HAP-1 (cell line): ENCODE data around the gene CNTNAP3.
"Not testable (repeated sequence)": the region's sequence is repeated elsewhere in the genome, so short reads cannot be mapped to it uniquely, and the experiment has no call there.

Source experiments
- DNase-seq, 2 experiments: peaks; one replicate each; pipeline ENCODE4 v3.0.0-alpha.2; 2016 to 2020; ENCODE audit warnings: low spot score in 2 of 2
- H3K27me3 ChIP-seq: fragments of 250-450 bp; sonication (Bioruptor Pico); 2 replicates; pipeline ENCODE4 v1.5.1; 2020; ENCODE audit warnings: low read depth, mild to moderate bottlenecking, moderate library complexity
- H3K36me3 ChIP-seq: fragments of 250-450 bp; sonication (Bioruptor Pico); replicated peaks from 2 replicates; pipeline ENCODE4 v1.5.1; 2020; ENCODE audit warnings: mild to moderate bottlenecking
- H3K4me1 ChIP-seq: fragments of 250-450 bp; sonication (Bioruptor Pico); 2 replicates; pipeline ENCODE4 v1.5.1; 2020; ENCODE audit warnings: mild to moderate bottlenecking
- H3K4me3 ChIP-seq: fragments of 250-450 bp; sonication (Bioruptor Pico); 2 replicates; pipeline ENCODE4 v1.5.1; 2020; ENCODE audit warnings: mild to moderate bottlenecking, moderate library complexity
- H3K9me3 ChIP-seq: fragments of 250-450 bp; sonication (Bioruptor Pico); 2 replicates; pipeline ENCODE4 v1.5.1; 2020; ENCODE audit warnings: mild to moderate bottlenecking, moderate library complexity
- in situ Hi-C: fragments of 300-500 bp; cut with MboI; formaldehyde crosslinking; loops from 3 replicates; pipeline ENCODE4 v1.14.3; 2020; ENCODE audit warnings: low sequenced_read_pairs, inconsistent platforms, mixed read lengths

Gene CNTNAP3

GRCh38 chr9:39111746-39112145 is 176.2 kb downstream of the CNTNAP3 start:
- H3K4me1 ChIP-seq, H3K27me3 ChIP-seq, H3K36me3 ChIP-seq, H3K9me3 ChIP-seq, in situ Hi-C loops, DNase-seq, H3K4me3 ChIP-seq: not testable (repeated sequence)

DNA sequence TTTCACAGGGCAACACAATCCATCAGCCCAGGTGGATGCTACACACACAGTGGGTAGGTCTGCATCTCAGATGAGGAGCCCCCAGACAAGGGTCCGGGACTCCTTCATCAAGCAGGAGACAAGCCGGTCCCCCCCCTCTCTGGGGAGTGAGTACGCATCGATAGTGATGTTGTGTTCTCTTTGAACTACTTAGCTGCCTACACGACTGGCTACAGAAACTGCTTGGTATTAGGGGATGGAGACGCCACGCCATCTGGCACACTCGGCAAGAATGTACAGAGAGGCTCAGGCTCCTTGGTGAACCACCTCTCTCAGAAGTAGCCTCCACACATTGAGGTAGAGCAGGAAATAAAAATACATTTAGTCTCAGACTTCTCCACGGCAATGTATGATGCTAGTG is 179.8 kb downstream of the CNTNAP3 start:
- Histone ChIP-seq H3K4me3 (no peak overlapping the region), H3K36me3 (no peaks in the 10 kb centered on the region), H3K4me1 (no peaks in the 10 kb centered on the region), H3K9me3 (no peaks in the 10 kb centered on the region), H3K27me3 (no peaks in the 10 kb centered on the region)
- in situ Hi-C loops: no loop called here
- no peak for DNase-seq

GRCh38 chr9:39097208-39097607 is 190.8 kb downstream of the CNTNAP3 start:
- H3K4me1 ChIP-seq, H3K9me3 ChIP-seq, in situ Hi-C loops, H3K36me3 ChIP-seq, DNase-seq, H3K4me3 ChIP-seq, H3K27me3 ChIP-seq: not testable (repeated sequence)

- in situ Hi-C loops, H3K4me1 ChIP-seq, H3K27me3 ChIP-seq, DNase-seq, H3K9me3 ChIP-seq, H3K4me3 ChIP-seq, H3K36me3 ChIP-seq: not testable (repeated sequence)
These were observed 202.7 kb downstream of the CNTNAP3 start for GRCh38 chr9:39085311-39085710.

DNA sequence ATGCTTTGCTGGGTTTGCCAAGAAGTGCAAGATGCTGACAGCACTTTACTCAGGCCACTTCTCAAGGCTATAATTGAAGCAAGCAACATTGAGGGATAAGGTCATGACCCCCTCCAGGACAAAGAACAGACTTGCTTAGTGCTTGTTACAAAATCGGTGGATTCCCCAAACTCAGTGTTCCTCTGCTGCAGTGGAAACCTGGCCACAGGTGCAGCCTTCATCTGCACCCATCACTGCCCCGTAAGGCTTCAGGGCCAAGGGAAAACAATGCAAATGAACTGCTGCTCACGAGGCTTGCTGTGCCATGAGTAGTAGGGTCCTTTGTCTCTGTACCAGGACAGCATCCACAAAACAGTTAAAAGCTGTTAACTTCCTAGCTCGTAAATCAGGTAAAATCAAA is 205.4 kb downstream of the CNTNAP3 start:
- H3K4me1 ChIP-seq, H3K27me3 ChIP-seq, DNase-seq, H3K36me3 ChIP-seq, in situ Hi-C loops, H3K4me3 ChIP-seq, H3K9me3 ChIP-seq: not testable (repeated sequence)

GRCh38 chr9:39080081-39080480 is 207.9 kb downstream of the CNTNAP3 start:
- DNase-seq, H3K36me3 ChIP-seq, H3K4me1 ChIP-seq, H3K27me3 ChIP-seq, in situ Hi-C loops, H3K9me3 ChIP-seq, H3K4me3 ChIP-seq: not testable (repeated sequence)

GRCh38 chr9:39078621-39079256 is 209.2 kb downstream of the CNTNAP3 start:
- H3K36me3 ChIP-seq, H3K9me3 ChIP-seq, H3K4me3 ChIP-seq, H3K27me3 ChIP-seq, H3K4me1 ChIP-seq, in situ Hi-C loops: not testable (repeated sequence)
- DNase-seq: peak in 1 of 2 experiments; percentile 11

GRCh38 chr9:39073537-39073936 is 214.4 kb downstream of the CNTNAP3 start:
- H3K36me3 ChIP-seq, H3K27me3 ChIP-seq, DNase-seq, H3K4me3 ChIP-seq, H3K9me3 ChIP-seq, H3K4me1 ChIP-seq, in situ Hi-C loops: not testable (repeated sequence)

DNA sequence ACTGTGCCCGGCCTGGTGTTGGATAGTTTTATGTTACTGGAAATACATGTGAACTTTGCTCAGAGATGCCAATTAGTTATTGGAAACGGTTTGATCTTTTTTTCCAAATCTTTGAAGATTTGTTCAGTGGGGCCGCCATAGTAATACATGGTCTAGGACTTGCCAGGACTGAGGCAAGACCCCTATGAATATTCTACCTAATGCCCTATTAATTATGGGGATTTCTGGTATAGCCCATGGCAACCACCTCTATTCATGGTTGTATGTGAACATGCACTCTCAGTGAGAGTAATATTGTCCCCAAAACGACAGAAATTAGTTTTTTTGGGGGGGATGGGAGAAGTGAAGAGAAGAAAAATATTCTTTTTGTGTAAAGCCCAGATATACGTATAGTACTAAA is 220.3 kb downstream of the CNTNAP3 start:
- DNase-seq, H3K4me3 ChIP-seq, in situ Hi-C loops, H3K4me1 ChIP-seq, H3K27me3 ChIP-seq, H3K36me3 ChIP-seq, H3K9me3 ChIP-seq: not testable (repeated sequence)

- H3K36me3 ChIP-seq, H3K4me3 ChIP-seq, in situ Hi-C loops, DNase-seq, H3K9me3 ChIP-seq, H3K4me1 ChIP-seq, H3K27me3 ChIP-seq: not testable (repeated sequence)
These were observed 225.0 kb downstream of the CNTNAP3 start for GRCh38 chr9:39062966-39063365.

DNA sequence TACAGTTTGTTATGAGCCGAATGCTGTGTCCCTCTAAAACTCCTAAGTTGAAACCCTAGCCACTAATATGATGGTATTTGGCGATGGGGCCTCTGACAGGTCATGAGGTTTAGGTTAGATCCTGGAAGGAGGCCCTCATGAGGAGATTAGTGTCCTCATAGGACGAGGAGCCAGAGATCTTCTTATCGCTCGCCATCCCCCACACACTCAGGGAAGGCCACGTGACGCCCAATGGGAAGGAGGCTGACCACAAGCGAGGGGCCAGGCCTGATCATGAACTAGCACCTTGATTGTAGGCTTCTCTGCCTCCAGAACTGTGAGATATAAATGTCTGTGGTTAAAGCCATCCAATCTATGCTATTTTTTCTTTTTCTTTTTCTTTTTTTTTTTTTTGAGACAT is 233.5 kb downstream of the CNTNAP3 start:
- H3K4me1 ChIP-seq, in situ Hi-C loops, H3K4me3 ChIP-seq, H3K9me3 ChIP-seq, H3K36me3 ChIP-seq, DNase-seq, H3K27me3 ChIP-seq: not testable (repeated sequence)

- H3K4me1 ChIP-seq, H3K9me3 ChIP-seq, H3K36me3 ChIP-seq, H3K27me3 ChIP-seq, in situ Hi-C loops, H3K4me3 ChIP-seq: not testable (repeated sequence)
- DNase-seq: peak in 1 of 2 experiments; percentile 29
These were observed 241.1 kb downstream of the CNTNAP3 start for GRCh38 chr9:39046833-39047232.

- H3K9me3 ChIP-seq, in situ Hi-C loops: not testable (repeated sequence)
These were observed 245.6 kb downstream of the CNTNAP3 start for GRCh38 chr9:39042352-39042803.

DNA sequence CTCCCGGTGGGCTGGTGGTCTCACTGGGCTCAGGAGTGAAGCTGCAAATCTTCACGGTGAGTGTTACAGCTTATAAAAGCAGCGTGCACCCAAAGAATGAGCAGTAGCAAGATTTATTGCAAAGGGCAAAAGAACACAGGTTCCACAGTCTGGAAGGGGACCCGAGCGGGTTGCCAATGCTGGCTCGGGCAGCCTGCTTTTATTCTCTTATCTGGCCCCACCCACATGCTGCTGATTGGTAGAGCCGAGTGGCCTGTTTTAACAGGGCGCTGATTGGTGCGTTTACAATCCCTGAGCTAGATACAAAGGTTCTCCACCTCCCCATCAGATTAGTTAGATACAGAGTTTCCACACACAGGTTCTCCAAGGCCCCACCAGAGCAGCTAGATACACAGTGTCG is 246.2 kb downstream of the CNTNAP3 start:
- in situ Hi-C loops, H3K36me3 ChIP-seq, H3K4me3 ChIP-seq, H3K4me1 ChIP-seq, H3K9me3 ChIP-seq, H3K27me3 ChIP-seq, DNase-seq: not testable (repeated sequence)

More at GRCh38 chr9:39042352-39042803, 245.6 kb downstream of the CNTNAP3 start:
- not testable (repeated sequence) for DNase-seq, H3K27me3 ChIP-seq, H3K4me3 ChIP-seq, H3K4me1 ChIP-seq, H3K36me3 ChIP-seq

GRCh38 chr9:39039148-39039547 is 248.8 kb downstream of the CNTNAP3 start:
- H3K27me3 ChIP-seq, in situ Hi-C loops, H3K36me3 ChIP-seq, DNase-seq, H3K4me3 ChIP-seq, H3K4me1 ChIP-seq, H3K9me3 ChIP-seq: not testable (repeated sequence)
